ENCODE data around the gene ZNF275.

GRCh38 chrX:153320555-153321184 is 13.3 kb upstream of the ZNF275 start:
- TF ChIP-seq CTCF (IDR thresholded peaks at IDR 0.05; ENCODE audit: poor library complexity) (no peak), EZH2phosphoT487 (IDR thresholded peaks at IDR 0.05; ENCODE audit: low read depth, severe bottlenecking, unreplicated experiment) (no peak)

Data from hepatocyte (in vitro differentiated cells).